Measurements from ENCODE around the gene CNTNAP2. TPM values are rescaled to one million over a fixed set of nuclear protein-coding genes. Genes with fewer than 3 reads are reported as not detected.

CNTNAP2 gene
- total RNA-seq, 2 experiments from 2014 or later, result 0.28 TPM; not detected in 1

- intact Hi-C loops (cut with micrococcal nuclease; ENCODE audit: unreplicated experiment), result loop anchor here (5.0 kb wide), 1 partner anchor 227 kb away; no protein-coding TSS in a partner anchor
- no peak overlapping the region for H2AFZ ChIP-seq (ENCODE audit: low read length)
Measured at GRCh38 chr7:148260599-148260998, 2144.0 kb downstream of the CNTNAP2 start.

DNA sequence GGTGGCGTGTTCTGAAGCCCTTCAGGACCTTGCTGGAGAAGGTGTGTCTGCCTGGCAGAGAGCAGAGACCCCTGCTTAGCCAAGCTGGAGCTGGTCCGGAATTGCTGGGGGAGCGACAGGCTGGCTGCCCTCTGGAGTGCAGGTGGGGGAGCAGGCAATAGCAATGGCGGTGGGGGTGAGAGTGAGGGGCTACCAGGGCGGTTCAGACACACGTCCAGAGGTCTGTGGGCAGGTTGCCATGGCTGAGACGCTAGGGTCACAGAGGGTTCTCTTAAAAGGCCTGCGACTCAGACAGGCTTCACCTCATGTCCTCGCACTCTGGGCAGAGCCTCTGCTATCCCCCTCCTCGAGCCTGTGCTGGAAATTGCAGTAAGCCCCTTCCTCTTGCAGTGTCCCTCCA lies 2144.9 kb downstream of the CNTNAP2 start:
- Histone ChIP-seq H3K79me2 (ENCODE audit: insufficient read depth, low read depth, low read length) (no peaks in the 10 kb centered on the region), H3K9me3 (ENCODE audit: low read length) (no peaks in the 10 kb centered on the region), H3K9me2 (ENCODE audit: insufficient read depth, low read length) (no peaks in the 10 kb centered on the region), H3K4me1 (ENCODE audit: insufficient read depth, low read length, poor library complexity, severe bottlenecking) (no peaks in the 10 kb centered on the region), H3K4me3 (ENCODE audit: low read depth, low read length, poor library complexity, severe bottlenecking) (no peak overlapping the region), H3K27ac (ENCODE audit: low read depth, low read length, poor library complexity, severe bottlenecking) (no peak overlapping the region), H4K20me1 (ENCODE audit: insufficient read depth, low read length) (no peaks in the 10 kb centered on the region), H3K4me2 (ENCODE audit: low read length) (no peak overlapping the region), H2AFZ (ENCODE audit: low read length) (no peak overlapping the region), H3K36me3 (ENCODE audit: insufficient read depth, low read length) (no peaks in the 10 kb centered on the region)
- TF ChIP-seq EZH2phosphoT487 (IDR thresholded peaks at IDR 0.05; ENCODE audit: borderline replicate concordance, low read depth, low read length), result no peak
- no peak for TF ChIP-seq CTCF (conservative IDR thresholded peaks at IDR 0.05; ENCODE audit: low read length)
- CTCF ChIA-PET (ENCODE audit: unreplicated experiment), result no interaction called here
- intact Hi-C loops (cut with micrococcal nuclease; ENCODE audit: unreplicated experiment), result loop anchor here (5.0 kb wide), 1 partner anchor 226 kb away; no protein-coding TSS in a partner anchor
- DNase-seq (ENCODE audit: low spot score), result no peak
- BruUV-seq (replicated peaks), result no TSS peak
- POLR2A ChIA-PET, result interaction anchor here (0.6 kb wide), 1 partner anchor 20 kb away, joined by 4 read pairs; no protein-coding TSS in a partner anchor

More at GRCh38 chr7:148260599-148260998, 2144.0 kb downstream of the CNTNAP2 start:
- CTCF ChIA-PET (ENCODE audit: unreplicated experiment), result no interaction called here
- no peak for TF ChIP-seq EZH2phosphoT487 (IDR thresholded peaks at IDR 0.05; ENCODE audit: borderline replicate concordance, low read depth, low read length)
- TF ChIP-seq CTCF (conservative IDR thresholded peaks at IDR 0.05; ENCODE audit: low read length), result no peak
- H3K4me1 ChIP-seq (ENCODE audit: insufficient read depth, low read length, poor library complexity, severe bottlenecking), result no peaks in the 10 kb centered on the region
- H4K20me1 ChIP-seq (ENCODE audit: insufficient read depth, low read length), result no peaks in the 10 kb centered on the region
- H3K9me2 ChIP-seq (ENCODE audit: insufficient read depth, low read length), result no peaks in the 10 kb centered on the region
- DNase-seq (ENCODE audit: low spot score), result no peak
- H3K27ac ChIP-seq (ENCODE audit: low read depth, low read length, poor library complexity, severe bottlenecking), result no peak overlapping the region
- H3K79me2 ChIP-seq (ENCODE audit: insufficient read depth, low read depth, low read length), result no peaks in the 10 kb centered on the region
- POLR2A ChIA-PET, result interaction anchor here (0.5 to 1.5 kb wide), 2 partner anchors 8 to 155 kb away, joined by 3 read pairs; no protein-coding TSS in a partner anchor
- H3K36me3 ChIP-seq (ENCODE audit: insufficient read depth, low read length), result no peaks in the 10 kb centered on the region
- H3K9me3 ChIP-seq (ENCODE audit: low read length), result no peaks in the 10 kb centered on the region
- H3K4me3 ChIP-seq (ENCODE audit: low read depth, low read length, poor library complexity, severe bottlenecking), result no peak overlapping the region
- H3K4me2 ChIP-seq (ENCODE audit: low read length), result no peak overlapping the region
- no TSS peak for BruUV-seq (replicated peaks)

DNA sequence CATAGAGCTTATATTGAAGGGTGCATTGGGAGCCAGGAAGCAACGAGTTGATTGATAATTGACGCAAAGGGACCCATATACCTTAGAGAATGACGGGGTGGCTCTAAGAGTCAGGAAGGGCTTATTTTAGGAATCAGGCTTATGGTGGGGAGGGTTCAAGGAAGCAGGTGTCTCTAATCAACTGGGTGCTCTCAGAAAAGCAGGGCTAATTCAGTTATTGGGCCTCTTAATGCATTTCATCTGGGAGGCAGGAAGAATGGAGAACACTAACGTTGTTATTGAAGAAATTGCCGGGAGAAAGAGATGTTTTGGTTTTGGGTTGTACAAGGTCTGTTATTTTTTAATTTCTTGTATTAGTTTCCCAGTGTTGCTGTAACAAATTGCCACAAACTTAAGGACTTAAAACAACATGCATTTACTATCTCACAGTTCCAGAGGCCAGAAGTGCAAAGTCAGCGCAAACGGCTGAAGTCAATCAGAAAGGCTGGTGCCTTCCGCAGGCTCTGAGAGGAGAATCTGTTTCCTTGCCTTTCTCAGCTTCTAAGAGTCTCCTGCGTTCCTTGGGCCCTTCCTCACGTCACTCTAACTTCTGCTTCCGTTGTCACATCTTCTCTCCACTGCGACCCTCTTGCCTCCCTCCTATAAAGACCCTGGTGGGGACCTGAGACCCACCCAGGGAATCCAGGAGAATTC lies 2145.5 kb downstream of the CNTNAP2 start:
- H4K20me1 ChIP-seq (ENCODE audit: insufficient read depth, low read length), result no peaks in the 10 kb centered on the region
- CTCF ChIA-PET (ENCODE audit: unreplicated experiment), result no interaction called here
- TF ChIP-seq EZH2phosphoT487 (IDR thresholded peaks at IDR 0.05; ENCODE audit: borderline replicate concordance, low read depth, low read length), result no peak
- no peak for TF ChIP-seq CTCF (conservative IDR thresholded peaks at IDR 0.05; ENCODE audit: low read length)
- H3K36me3 ChIP-seq (ENCODE audit: insufficient read depth, low read length), result no peaks in the 10 kb centered on the region
- POLR2A ChIA-PET, result interaction anchor here (0.6 kb wide), 2 partner anchors 19 to 276 kb away, joined by 3 to 4 read pairs; no protein-coding TSS in a partner anchor
- H3K4me3 ChIP-seq (ENCODE audit: low read depth, low read length, poor library complexity, severe bottlenecking), result no peak overlapping the region
- H3K27ac ChIP-seq (ENCODE audit: low read depth, low read length, poor library complexity, severe bottlenecking), result no peak overlapping the region
- H3K9me3 ChIP-seq (ENCODE audit: low read length), result no peaks in the 10 kb centered on the region
- H2AFZ ChIP-seq (ENCODE audit: low read length), result no peak overlapping the region
- no TSS peak for BruUV-seq (replicated peaks)
- no peak overlapping the region for H3K4me2 ChIP-seq (ENCODE audit: low read length)
- H3K79me2 ChIP-seq (ENCODE audit: insufficient read depth, low read depth, low read length), result no peaks in the 10 kb centered on the region
- no peaks in the 10 kb centered on the region for H3K4me1 ChIP-seq (ENCODE audit: insufficient read depth, low read length, poor library complexity, severe bottlenecking)
- intact Hi-C loops (cut with micrococcal nuclease; ENCODE audit: unreplicated experiment), result loop anchor here (5.0 kb wide), 1 partner anchor 225 kb away; no protein-coding TSS in a partner anchor
- no peaks in the 10 kb centered on the region for H3K9me2 ChIP-seq (ENCODE audit: insufficient read depth, low read length)
- DNase-seq (ENCODE audit: low spot score), result no peak
